Activated gamma-delta T cell (primary cell): ENCODE measurements around the gene HMOX1.

Experiments used
- DNase-seq: peaks from one replicate; lab custom pipeline; 2025; lab: John Stamatoyannopoulos, UW

HMOX1 gene

GRCh38 chr22:35403356-35403755, 22.5 kb downstream of the HMOX1 start:
- no peak for DNase-seq

GRCh38 chr22:35404176-35404575, 23.3 kb downstream of the HMOX1 start:
- no peak for DNase-seq

GRCh38 chr22:35406443-35406842, 25.5 kb downstream of the HMOX1 start:
- DNase-seq: no peak

GRCh38 chr22:35407362-35407761, 26.5 kb downstream of the HMOX1 start:
- DNase-seq: no peak

- no peak for DNase-seq
Measured at GRCh38 chr22:35409783-35410662, 29.1 kb downstream of the HMOX1 start.

GRCh38 chr22:35410663-35411034, 29.8 kb downstream of the HMOX1 start:
- DNase-seq: no peak

GRCh38 chr22:35411102-35411501, 30.2 kb downstream of the HMOX1 start:
- no peak for DNase-seq

- no peak for DNase-seq
Measured at GRCh38 chr22:35413624-35414023, 32.7 kb downstream of the HMOX1 start.

GRCh38 chr22:35417606-35418005, 36.7 kb downstream of the HMOX1 start:
- DNase-seq: no peak

- no peak for DNase-seq
Measured at GRCh38 chr22:35418088-35418487, 37.2 kb downstream of the HMOX1 start.

- DNase-seq: no peak
Measured at GRCh38 chr22:35418731-35419130, 37.8 kb downstream of the HMOX1 start.

- no peak for DNase-seq
Measured at GRCh38 chr22:35419756-35420155, 38.9 kb downstream of the HMOX1 start.

GRCh38 chr22:35421121-35421520, 40.2 kb downstream of the HMOX1 start:
- no peak for DNase-seq

GRCh38 chr22:35422145-35422544, 41.2 kb downstream of the HMOX1 start:
- DNase-seq: no peak

GRCh38 chr22:35422936-35423335, 42.0 kb downstream of the HMOX1 start:
- DNase-seq: no peak

- DNase-seq: no peak
Measured at GRCh38 chr22:35424081-35424480, 43.2 kb downstream of the HMOX1 start.

GRCh38 chr22:35424761-35425160, 43.9 kb downstream of the HMOX1 start:
- DNase-seq: no peak

GRCh38 chr22:35425546-35425945, 44.6 kb downstream of the HMOX1 start:
- no peak for DNase-seq

- no peak for DNase-seq
Measured at GRCh38 chr22:35425971-35426800, 45.3 kb downstream of the HMOX1 start.

- DNase-seq: no peak
Measured at GRCh38 chr22:35426801-35427140, 45.9 kb downstream of the HMOX1 start.

- DNase-seq: peak; percentile 23
Measured at GRCh38 chr22:35430897-35431322, 50.0 kb downstream of the HMOX1 start.

GRCh38 chr22:35431483-35432227, 50.8 kb downstream of the HMOX1 start:
- DNase-seq: no peak
